Germinal center (tissue), 1 donor: ENCODE results near the gene ANKZF1.

Experiments used
- DNase-seq: peaks from one replicate; pipeline ENCODE4 v3.0.0; 2012; ENCODE audit warnings: mixed read lengths, low spot score

The ANKZF1 gene

DNA sequence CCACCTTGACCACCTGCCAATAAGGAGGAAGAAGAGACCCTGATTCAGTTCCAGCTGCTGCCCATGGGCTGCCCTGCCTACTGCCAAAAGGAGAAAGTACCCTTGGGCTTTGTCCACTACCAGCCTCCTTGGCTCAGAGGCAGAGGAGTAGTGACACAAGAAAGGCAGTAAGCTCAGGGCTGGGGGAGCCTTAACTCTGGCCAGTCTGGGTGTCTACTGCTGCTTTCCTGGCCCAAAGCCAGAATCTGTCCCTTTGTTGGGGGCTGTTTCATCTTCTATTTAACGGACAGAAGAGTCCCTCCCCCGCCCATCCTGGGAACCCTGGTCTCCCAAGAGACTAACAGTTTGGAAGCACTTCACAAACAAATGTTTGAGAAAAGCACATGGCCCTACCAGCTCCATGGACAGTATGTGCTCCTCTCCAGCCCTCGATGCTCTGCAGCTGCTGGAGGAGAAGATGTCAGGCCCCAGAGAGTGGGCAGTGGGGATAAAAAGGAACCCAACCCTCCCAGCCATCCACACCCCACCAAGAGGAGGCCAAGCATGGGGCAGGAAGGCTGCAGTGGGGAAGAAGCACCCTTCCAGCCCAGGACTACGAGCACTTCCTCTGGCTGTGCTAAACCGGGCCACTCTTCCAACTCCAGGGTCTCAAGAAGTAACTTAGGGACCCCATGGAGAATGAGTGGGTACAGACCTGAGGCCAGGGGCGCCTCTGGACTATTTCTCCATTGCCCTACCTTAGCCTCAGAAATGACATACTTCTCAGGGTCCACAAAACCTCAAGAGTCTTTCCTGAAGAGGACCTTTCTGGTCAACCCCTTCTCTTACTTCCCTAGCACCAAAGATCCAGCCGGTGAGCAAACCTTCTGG, 1.3 kb upstream of the ANKZF1 start:
- no peak for DNase-seq

DNA sequence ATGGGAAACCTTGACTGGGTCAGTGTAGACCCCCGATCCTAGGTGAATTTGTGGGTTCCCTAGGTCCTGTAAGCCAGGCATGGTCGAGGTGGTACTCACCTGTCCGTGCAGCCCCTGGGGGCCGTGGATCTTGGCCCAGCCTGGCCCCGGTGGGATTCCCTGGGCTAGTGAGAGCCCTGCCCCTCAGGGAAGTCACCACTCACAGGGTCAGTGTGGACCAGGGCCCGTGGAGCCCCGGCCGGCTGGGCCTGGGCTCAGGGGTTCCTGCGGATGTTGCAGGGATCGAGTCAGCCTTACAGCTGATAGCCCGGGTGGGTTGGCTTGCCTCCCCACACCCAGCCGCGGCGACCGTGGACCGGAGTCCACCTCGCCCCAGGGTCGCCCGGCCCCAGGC, 698 bp upstream of the ANKZF1 start:
- DNase-seq, result no peak

DNA sequence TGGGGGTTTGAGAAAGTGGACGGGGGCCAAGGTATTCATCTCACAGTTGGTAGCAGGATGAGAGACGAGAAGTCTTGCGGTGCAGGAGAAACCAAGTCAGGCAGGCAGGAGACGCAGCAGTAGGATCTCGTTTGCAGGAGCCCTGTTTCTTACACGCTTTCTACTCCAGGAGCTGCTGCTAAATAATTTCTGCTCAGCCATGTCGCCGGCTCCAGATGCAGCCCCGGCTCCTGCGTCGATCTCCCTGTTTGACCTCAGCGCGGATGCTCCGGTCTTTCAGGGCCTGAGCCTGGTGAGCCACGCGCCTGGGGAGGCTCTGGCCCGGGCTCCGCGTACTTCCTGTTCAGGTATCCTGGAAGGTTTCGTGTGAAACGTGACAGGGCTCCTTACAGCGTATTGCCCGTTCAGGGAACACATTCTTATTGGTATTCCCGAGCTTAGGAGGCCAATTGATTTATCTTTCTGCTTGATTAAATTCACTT, 494 bp downstream of the ANKZF1 start:
- DNase-seq, result peak; percentile 58

DNA sequence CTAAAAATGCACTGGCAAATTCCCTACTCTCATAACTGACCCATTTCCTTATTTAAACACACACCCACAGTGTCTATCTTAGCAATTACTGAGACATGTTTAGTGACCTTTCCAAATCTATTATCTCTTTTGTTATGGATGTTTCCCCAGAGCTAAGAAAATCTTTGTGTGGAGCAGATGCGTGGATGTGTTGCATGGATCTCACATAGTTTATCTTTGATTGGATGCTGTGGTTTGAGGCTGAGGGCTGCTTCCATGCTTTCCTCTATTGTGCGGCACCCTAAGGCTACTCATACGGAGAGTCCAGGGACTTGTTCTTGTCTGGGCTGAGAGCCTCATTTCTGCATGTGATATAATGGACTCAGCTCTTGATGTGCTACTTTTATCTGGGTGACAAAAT, 4.7 kb downstream of the ANKZF1 start:
- DNase-seq, result no peak

DNA sequence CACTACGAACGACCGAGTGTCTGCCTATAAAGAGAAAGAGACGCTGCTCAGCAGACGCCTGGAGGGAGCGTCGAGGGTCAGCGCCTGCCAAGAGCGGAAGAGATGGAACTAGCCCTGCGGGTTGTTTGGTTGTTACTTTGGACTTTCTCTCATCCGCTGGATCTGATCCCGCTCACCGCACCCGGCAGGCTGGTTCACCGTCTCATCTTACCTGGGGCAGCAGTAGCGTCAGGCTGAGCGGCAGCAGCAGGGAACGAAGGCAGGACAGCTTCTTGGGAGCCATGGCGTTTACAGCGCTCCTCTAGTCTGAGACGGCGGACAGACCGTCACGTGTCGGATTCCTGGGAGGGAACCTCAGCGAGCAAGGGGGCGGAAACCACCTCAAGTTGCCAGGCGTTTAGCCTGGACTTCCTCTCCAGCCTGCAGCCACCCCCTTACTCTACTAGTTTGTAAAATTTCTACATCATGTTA, 13.7 kb downstream of the ANKZF1 start:
- no peak for DNase-seq

DNA sequence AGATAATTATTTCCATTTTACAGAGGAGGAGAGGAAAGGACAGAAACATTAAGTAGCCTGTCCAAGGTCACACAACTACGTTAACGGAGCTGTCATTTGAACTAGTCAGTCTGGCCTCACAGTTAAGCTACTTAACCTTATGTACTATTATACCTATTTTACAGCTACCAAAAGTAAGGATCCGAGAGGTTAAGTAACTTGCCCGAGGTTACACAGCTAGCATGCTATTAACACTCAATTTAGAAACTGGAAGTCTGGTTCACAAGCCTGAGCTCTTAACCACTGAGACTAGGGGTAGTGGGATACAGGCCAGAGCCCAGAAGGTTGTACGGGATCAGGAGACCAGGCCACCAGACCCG, 15.2 kb downstream of the ANKZF1 start:
- no peak for DNase-seq

DNA sequence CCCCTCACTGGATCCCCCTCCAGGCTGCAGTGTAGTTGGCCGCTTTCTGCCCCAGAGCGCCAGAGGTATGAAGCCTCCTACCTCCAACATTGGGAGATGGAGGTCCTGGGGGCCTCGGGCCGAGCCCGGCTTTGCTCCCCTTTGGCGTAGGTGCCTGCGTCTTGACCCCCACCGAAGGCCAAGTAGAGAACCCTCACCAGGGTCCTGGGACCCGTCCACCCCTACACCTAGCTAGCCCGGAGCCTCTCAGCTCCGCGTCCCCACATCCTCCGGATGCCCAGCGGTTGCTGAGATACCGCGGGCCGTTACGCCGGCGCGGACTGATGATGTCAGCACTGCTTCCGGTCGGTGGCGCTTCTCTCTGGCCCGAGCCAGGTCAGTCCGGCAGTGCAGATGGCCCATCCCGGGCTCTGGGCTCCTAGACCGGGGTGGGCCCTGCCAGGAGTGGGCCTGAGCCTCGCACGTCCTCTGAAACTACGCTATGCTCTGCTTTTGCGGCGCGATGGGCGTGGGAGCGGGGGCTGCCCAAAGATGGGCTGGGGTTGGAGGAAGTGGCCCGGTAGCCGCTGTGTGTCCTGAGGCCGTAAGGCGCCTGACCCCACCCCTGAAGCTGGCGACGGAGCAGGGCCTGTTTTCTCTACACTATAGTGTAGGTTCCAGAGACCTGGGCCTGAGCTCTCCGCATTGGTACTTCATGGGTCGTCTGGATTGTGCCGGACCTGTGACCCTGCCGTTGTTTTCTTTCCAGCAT, 15.7 kb downstream of the ANKZF1 start, which contains the start of the genes GLB1L and STK16:
GLB1L (minus strand) TSS at position 297 of the 751 bp plus-strand sequence. CDS start 1,871 bp downstream, outside the sequence.
STK16 (plus strand) TSS at position 332 of the 751 bp plus-strand sequence. CDS start 521 bp downstream, outside the sequence.
- peak; percentile 88 for DNase-seq

DNA sequence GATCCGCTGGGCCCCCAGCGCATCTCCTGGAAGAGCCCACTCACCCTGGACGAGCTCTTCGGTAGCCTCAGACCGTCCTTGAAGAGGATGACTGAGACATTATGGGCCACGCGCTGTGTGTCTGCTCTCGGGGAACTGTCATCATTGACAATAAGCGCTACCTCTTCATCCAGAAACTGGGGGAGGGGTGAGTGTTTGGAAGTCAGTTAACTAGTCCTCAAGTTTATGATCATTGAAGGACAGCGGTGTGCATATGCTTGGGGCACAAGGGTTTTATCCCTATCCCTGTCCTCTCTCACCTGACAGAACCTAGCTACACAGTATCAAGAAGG, 16.3 kb downstream of the ANKZF1 start:
- no peak for DNase-seq

DNA sequence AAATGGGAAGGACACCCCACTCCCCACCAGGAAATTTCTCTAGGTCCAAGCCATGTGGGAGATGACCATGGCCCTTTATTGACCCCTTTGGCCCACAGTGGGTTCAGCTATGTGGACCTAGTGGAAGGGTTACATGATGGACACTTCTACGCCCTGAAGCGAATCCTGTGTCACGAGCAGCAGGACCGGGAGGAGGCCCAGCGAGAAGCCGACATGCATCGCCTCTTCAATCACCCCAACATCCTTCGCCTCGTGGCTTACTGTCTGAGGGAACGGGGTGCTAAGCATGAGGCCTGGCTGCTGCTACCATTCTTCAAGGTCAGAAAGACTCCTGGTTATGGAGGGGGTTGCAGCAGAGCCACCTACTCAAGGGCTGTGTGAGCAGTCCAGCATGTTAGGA, 17.0 kb downstream of the ANKZF1 start:
- no peak for DNase-seq

DNA sequence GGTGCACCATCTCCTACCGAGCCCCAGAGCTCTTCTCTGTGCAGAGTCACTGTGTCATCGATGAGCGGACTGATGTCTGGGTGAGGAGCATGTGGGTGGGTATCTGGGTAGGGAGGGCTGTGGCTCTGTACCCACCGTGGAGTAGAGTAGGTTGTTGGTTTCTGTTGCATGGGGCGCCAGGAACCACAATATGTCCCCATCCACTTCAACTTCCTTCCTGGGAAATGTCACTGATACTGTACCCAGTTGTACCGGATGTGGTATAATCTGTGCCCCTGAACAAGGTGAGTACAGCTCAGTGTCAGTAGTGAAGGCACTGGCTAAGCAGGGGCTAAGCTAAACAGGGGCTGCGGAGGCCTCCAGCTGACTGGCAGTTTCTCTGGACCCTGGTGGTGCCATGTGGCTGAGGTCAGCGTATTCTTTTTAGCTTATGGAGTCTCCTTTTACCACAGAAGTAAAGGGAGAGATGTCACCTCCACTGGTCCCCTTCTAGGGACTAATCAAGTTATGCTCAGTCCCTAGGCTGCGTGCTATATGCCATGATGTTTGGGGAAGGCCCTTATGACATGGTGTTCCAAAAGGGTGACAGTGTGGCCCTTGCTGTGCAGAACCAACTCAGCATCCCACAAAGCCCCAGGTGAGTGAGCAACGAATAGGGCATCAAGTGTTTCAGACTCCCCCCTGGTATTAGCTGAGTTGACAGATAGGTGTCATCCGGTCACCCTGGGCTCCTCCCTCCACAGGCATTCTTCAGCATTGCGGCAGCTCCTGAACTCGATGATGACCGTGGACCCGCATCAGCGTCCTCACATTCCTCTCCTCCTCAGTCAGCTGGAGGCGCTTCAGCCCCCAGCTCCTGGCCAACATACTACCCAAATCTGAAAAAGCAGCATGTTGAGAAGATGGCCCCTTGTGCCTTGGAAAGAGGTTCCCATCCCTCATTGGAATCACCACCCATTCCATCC, 18.4 kb downstream of the ANKZF1 start:
- DNase-seq, result peak; percentile 43

DNA sequence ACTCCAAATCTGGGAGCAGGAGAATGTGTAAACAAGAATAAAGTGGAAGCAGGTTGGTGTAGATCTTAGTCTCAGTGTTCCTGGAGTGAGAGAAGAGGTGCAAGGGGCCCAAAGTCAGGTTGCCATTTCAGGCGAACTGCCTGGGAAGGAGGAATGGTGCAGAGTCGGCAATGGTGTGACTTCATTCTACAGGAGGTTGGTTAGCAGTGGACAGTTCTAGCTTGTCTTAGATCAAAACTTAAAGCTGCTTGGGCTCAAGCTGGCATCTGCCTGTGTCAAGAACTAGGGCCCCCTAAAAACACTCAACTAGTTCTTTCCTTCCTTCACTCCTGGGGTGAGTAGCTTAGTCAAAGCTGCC, 19.2 kb downstream of the ANKZF1 start:
- no peak for DNase-seq

DNA sequence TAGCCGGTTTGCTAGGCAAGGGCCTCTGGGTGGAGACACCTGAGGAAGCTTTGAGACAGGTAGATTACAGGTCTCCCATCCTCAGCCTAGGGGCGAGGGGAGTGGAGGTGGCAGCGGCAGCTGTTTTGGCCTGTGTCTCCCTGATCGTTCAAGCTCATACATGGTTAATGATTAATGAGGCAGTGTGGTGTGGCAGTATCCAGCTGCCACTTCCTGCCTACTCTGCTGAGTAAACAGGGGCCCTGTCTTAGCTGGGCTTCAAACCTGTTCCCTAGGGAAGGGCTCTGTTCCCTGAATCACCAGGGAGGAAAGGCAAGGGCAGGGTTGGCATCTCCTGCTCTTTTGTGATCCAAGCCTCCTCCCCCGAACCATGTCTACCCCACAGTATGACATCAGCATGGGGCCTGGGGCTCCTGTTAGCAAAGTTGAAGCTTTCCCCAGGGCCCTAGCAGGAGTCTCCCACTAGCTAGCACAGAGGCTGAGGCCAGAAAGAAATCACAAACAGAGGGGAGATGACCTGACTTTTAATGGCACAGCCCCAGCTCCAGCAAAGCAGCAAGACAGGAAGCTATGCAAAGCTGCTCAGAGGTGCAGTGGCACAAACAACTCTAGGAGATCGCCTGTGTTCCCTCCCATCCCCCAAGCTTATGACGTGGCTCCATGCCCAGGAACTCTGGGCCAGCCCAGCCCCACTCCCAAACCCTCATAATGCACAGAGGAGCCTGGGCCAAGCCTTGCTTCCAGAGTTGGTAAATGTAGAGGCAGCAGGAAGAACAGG, 19.8 kb downstream of the ANKZF1 start:
- peak; percentile 54 for DNase-seq

DNA sequence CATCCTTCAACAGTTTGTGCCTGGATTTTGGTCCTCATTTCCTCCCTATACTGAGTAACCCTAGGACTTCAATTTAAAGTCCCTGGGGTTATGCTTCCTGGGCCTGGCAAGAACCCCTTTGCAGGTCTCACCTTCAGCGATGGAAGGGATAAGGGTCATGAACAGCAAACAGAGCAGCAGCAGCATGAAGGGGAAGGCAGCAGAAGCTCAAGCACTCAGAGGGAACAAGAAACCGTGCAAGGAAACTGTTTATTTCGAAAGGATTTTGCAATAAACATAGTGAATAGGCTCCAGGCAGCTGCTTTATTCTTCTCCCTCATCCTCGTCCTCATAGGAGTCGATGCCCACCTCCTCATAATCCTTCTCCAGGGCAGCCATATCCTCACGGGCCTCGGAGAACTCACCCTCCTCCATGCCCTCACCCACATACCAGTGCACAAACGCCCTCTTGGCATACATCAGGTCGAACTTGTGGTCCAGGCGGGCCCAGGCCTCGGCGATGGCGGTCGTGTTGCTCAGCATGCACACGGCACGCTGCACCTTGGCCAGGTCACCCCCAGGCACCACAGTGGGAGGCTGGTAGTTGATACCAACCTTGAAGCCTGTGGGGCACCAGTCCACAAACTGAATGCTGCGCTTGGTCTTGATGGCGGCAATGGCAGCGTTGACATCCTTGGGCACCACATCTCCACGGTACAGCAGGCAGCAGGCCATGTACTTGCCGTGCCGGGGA, 20.6 kb downstream of the ANKZF1 start:
- no peak for DNase-seq

DNA sequence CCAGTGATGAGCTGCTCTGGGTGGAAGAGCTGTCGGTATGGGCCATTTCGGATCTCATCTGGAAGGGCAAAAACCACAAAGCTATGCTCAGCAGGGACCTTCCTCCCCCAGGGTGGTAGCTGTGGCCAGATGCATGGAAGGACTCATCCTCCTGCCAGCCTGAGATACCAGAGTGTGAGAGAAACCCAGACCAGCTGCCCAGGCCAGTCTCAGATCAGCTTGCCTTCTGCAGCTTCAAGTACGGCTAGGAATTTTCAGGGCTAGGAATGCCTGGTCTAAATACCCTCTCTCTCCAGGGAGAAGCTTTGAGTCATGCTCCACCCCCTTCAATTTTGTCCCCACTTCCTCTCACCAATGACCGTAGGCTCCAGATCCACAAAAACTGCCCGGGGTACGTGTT, 22.1 kb downstream of the ANKZF1 start:
- DNase-seq, result no peak

DNA sequence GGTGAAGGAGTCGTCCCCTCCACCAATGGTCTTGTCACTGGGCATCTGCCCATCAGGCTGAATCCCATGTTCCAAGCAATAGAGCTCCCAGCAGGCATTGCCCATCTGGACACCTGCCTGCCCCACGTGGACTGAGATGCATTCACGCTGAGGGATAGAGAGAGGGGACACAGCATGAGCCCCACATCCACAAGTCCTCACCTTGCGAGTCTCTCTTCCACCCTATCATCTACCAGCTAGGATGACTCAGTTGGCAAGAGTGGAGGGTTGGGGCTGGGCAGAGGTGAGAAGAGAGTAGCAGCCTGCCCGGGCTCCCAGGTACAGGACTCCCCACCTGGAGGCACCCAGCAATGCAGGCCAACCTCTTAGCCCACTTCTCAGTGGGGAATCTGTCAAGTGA, 22.5 kb downstream of the ANKZF1 start:
- DNase-seq, result no peak

DNA sequence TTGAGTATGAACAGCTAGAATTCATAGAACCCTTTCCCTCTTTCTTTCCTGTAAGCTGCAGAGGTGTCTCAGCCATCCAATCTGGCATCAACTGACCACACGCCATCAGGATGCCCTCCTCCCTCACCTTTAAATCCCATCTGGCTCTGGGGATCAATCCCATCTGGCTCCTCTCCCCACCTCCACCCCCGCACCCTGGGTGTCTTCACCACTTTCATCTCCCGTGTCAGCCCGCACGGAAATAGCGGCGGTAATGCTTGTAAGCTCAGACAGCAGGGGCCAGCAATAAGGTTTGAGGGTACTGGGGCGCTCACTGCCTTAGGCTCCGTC, 22.9 kb downstream of the ANKZF1 start:
- no peak for DNase-seq

DNA sequence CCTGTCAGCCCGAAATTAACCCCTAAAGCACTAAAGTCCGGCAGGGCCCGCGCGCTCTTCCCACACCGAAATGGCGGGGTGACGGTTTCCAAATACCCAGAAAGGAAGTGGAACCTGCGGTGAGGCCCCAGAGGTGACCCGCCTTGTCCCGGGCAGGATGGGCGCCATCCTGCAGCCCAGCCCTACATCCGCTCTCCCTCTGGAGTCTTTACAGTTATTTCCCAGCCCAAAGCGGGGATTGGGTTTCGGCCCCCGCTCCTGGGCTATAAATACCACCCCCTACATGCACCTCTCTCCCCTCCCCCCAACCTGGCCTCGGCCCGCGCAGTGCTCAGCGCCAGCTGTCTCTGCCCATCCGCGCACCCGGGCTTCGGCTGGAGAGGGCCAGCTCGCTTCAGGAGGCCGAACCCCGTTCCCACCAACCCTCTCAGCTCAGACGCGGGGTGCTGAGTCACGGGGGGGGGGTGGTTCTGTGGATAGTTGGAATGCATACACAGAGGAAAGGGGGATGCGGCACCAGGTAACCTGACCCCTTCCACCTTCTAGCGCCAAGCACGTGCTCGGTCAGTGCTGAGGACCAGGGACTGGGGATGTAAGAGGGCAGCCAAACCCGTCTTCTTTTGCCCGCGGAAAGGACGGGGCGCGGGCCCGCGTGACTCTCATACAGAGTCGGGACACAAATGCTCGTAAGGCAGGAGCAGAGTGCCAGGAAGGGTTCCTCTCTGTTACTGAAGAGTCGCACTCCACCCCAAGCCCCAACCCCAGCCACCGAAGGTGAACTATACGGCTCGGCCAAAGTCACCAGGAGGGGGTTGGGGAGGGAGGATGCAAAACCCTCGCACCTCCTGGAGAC, 23.5 kb downstream of the ANKZF1 start, which contains the start of gene TUBA4B:
TUBA4B (plus strand) TSS at position 344 of the 853 bp plus-strand sequence; CDS start at position 509, 165 bp downstream.
- peak; percentile 50 for DNase-seq

DNA sequence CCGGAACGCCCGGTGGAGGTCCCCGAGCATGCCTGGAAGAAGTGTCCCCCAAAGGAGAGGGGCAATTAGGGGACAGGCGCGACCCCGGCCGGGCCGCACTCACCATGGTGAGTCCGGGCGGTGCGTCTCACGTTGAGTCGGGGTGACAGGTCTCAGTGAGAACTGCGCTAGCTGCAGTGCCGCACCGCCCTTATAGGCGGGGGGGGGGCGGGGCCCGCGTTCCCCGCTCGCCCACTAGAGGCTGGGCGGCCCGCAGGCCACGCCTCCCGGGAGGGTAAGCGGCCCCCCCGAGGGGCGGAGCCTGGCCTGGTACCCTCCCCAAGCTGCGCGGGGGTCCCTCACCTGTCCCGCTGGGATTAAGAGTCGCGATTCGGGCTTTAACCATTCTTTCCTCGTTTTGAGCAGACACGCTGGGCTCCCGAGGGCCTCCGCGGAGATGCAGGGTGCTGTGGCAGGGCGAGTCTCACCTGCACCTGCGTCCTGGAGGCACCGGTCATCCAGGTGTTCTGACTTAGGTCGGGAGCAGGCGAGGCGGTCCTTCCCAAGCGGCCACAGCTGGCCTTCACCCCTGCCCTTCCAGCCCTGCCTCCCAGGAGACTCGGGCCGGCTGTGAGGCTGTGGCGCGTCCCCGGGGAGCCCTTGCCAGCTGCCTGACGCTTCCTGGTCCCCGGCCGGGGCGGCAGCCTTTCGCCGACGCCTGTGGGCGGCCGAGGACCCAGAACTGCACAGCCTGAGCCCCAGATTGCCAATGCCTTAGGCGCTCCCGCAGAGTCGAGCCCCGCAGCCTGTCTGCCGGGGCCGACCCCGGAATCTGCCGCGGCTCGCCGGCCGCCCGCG, 24.4 kb downstream of the ANKZF1 start, which contains the start of gene TUBA4A:
TUBA4A (minus strand) TSS at position 166 of the 837 bp plus-strand sequence; CDS start at position 106, 60 bp downstream.
- peak; percentile 97 for DNase-seq
